T-cell (primary cell): ENCODE results near the gene ZNF511. TPM values are rescaled to one million over a fixed set of nuclear protein-coding genes. Genes with fewer than 3 reads are reported as not detected.

Experiments
- ATAC-seq, 4 experiments: fragments of 200-7000 bp in 3 of 4; fragments of 150-1000 bp in 1 of 4; cut with Tn5 transposase; replicated peaks in 1 of 4; 1 replicate in 3 of 4; 2 replicates in 1 of 4; pipeline ENCODE4 v1.10.0; 2021; ENCODE audit warnings: moderate library complexity in 3 of 4, mild to moderate bottlenecking in 2 of 4, moderate number of reproducible peaks in 1 of 4
- CTCF ChIA-PET, 2 donors: fragments of 300-600 bp; sonication (Branson Sonifier 250); formaldehyde crosslinking; loops; one replicate each; lab custom pipeline; 2022; ENCODE audit warnings: antibody characterized with exemption in 2 of 2; lab: Charles Lee
- POLR2A ChIA-PET, 2 donors: fragments of 300-600 bp; sonication (Branson Sonifier 250); formaldehyde crosslinking; loops; one replicate each; lab custom pipeline; 2022; ENCODE audit warnings: antibody characterized with exemption in 2 of 2; lab: Charles Lee
- DNase-seq, 35 experiments: peaks; one replicate each; pipeline versions ENCODE4 v3.0.0 to v3.0.0-alpha.2; 2013 to 2023
- H3K27ac ChIP-seq: one replicate; pipeline ENCODE4 v1.5.1; 2013; ENCODE audit warnings: low read length
- H3K27me3 ChIP-seq, 2 experiments: replicated peaks in 1 of 2; 1 replicate in 1 of 2; 2 replicates in 1 of 2; pipeline versions ENCODE4 v1.6.1 to v1.7.0; 2013; ENCODE audit warnings: low read length in 1 of 2, mixed read lengths in 1 of 2; ENCODE audit not compliant: control insufficient read depth in 2 of 2, insufficient read depth in 2 of 2; ENCODE audit errors: extremely low read depth in 1 of 2
- H3K36me3 ChIP-seq, 2 donors: 1 replicate in 1 of 2; 2 replicates in 1 of 2; pipeline versions ENCODE4 v1.6.1 to v1.7.0; 2013; ENCODE audit warnings: low read length in 1 of 2; ENCODE audit not compliant: control insufficient read depth in 2 of 2, insufficient read depth in 1 of 2; ENCODE audit errors: extremely low read depth in 1 of 2
- H3K4me1 ChIP-seq, 2 experiments: 1 replicate in 1 of 2; 2 replicates in 1 of 2; pipeline versions ENCODE4 v1.6.1 to v1.7.0; 2013; ENCODE audit warnings: low read length in 2 of 2, mixed read lengths in 1 of 2; ENCODE audit not compliant: insufficient read depth in 2 of 2, control insufficient read depth in 1 of 2; ENCODE audit errors: extremely low read depth in 1 of 2
- H3K4me3 ChIP-seq, 2 donors: 1 replicate in 1 of 2; 2 replicates in 1 of 2; pipeline versions ENCODE4 v1.5.1 to v1.7.0; 2013; ENCODE audit warnings: mild to moderate bottlenecking in 2 of 2, low read length in 1 of 2, moderate library complexity in 1 of 2; ENCODE audit not compliant: control insufficient read depth in 1 of 2; ENCODE audit errors: extremely low read depth in 1 of 2
- H3K9me3 ChIP-seq: 2 replicates; pipeline ENCODE4 v1.7.0; 2013
- H3K27ac Mint-ChIP-seq, 2 donors: one replicate each; pipeline ENCODE4 v1.8.0; 2020 to 2021; ENCODE audit warnings: mild to moderate bottlenecking in 2 of 2, mixed read lengths in 2 of 2
- H3K27me3 Mint-ChIP-seq, 2 donors: one replicate each; pipeline ENCODE4 v1.8.0; 2021 to 2022; ENCODE audit warnings: mixed read lengths in 2 of 2
- H3K36me3 Mint-ChIP-seq: one replicate; pipeline ENCODE4 v1.8.0; 2021; ENCODE audit warnings: mixed read lengths
- H3K4me1 Mint-ChIP-seq, 3 donors: one replicate each; pipeline ENCODE4 v1.8.0; 2020 to 2022; ENCODE audit warnings: mixed read lengths in 3 of 3, mild to moderate bottlenecking in 1 of 3
- H3K4me3 Mint-ChIP-seq, 3 donors: one replicate each; pipeline ENCODE4 v1.8.0; 2020 to 2022; ENCODE audit warnings: mild to moderate bottlenecking in 3 of 3, mixed read lengths in 3 of 3, moderate library complexity in 3 of 3
- H3K9me3 Mint-ChIP-seq, 3 donors: one replicate each; pipeline ENCODE4 v1.8.0; 2020 to 2022; ENCODE audit warnings: mixed read lengths in 3 of 3
- WGBS: methylation state at CpG from one replicate; pipeline ENCODE4 v1.1.5; 2013; ENCODE audit warnings: missing lambda C conversion rate; ENCODE audit not compliant: insufficient coverage; 5-methylcytosine and 5-hydroxymethylcytosine counted together
- total RNA-seq, 35 experiments: library from RNA in 6 of 35; stranded (reverse) in 6 of 35; fragments of 120-200 nt in 1 of 35; gene quantifications; one replicate each; pipeline versions ENCODE4 v1.2.1 to v1.2.4 and lab custom pipeline; 2013 to 2026

The ZNF511 gene
- total RNA-seq, 5 donors from 2014 or later (not counting 1 experiment from before 2014, with no cell fraction given) = 35.2 to 44.7 (median 36.8) TPM

GRCh38 chr10:133276435-133277201 lies 32.1 kb upstream of the ZNF511 start, which contains the start of gene ADAM8:
ADAM8 (minus strand) TSS chr10:133276868; CDS start chr10:133276817, 51 bp downstream.
- H3K9me3 ChIP-seq = no peaks in the 10 kb centered on the region
- no peaks in the 10 kb centered on the region for H3K27me3 ChIP-seq
- Mint-ChIP-seq H3K4me1 (peaks cover 27 to 40% (median 40%) of the 10 kb centered on the region in 3 donors), H3K9me3 (no peaks in the 10 kb centered on the region), H3K36me3 (no peaks in the 10 kb centered on the region), H3K27me3 (no peaks in the 10 kb centered on the region), H3K4me3 (peak within 1 kb of the TSS; percentile 82 to 89 (median 82)), H3K27ac (peak within 1 kb of the TSS; percentile 96 to 99)
- POLR2A ChIA-PET = interaction anchor here in 1 of 2 donors (1.2 to 2.2 kb wide), 3 partner anchors 12 to 31 kb away, joined by 3 to 11 read pairs (median 4); no protein-coding TSS in a partner anchor
- peaks cover 12 to 69% of the 10 kb centered on the region in 2 experiments for H3K4me1 ChIP-seq
- ATAC-seq (peak; percentile 42 to 64 (median 58)), DNase-seq (peak in 33 of 35 experiments; percentile 33 to 79 (median 55))
- CTCF ChIA-PET = interaction anchor here in 1 of 2 donors (0.6 kb wide), 1 partner anchor 53 kb away, joined by 3 read pairs; no protein-coding TSS in a partner anchor
- H3K36me3 ChIP-seq = peaks cover 4 to 35% of the 10 kb centered on the region in 2 donors
- 6% methylated on average over 47 of the region's 63 CpGs for WGBS
- H3K27ac ChIP-seq = peak within 1 kb of the TSS; percentile 97
- peak within 1 kb of the TSS; percentile 41 to 89 for H3K4me3 ChIP-seq

GRCh38 chr10:133277277-133277992 lies 31.3 kb upstream of the ZNF511 start:
- ChIA-PET CTCF (no interaction called here), POLR2A (interaction anchor here (1.1 to 2.6 kb wide), 2 partner anchors 30 kb away, joined by 4 to 6 read pairs; no protein-coding TSS in a partner anchor)
- Mint-ChIP-seq H3K4me3 (peak overlapping the region; percentile 68 to 82 (median 79)), H3K36me3 (peaks cover 6% of the 10 kb centered on the region), H3K9me3 (no peaks in the 10 kb centered on the region), H3K4me1 (peaks cover 27 to 40% (median 40%) of the 10 kb centered on the region in 3 donors), H3K27ac (peak overlapping the region; percentile 96 to 99), H3K27me3 (no peaks in the 10 kb centered on the region)
- DNase-seq (no peak), ATAC-seq (no peak)
- H3K4me3 ChIP-seq = peak overlapping the region in 1 of 2 donors; percentile 89
- no peaks in the 10 kb centered on the region for H3K27me3 ChIP-seq
- H3K27ac ChIP-seq = peak overlapping the region; percentile 97
- peaks cover 12 to 37% of the 10 kb centered on the region in 2 donors for H3K36me3 ChIP-seq
- 93% methylated on average over 18 of the region's 25 CpGs for WGBS
- peaks cover 12 to 69% of the 10 kb centered on the region in 2 experiments for H3K4me1 ChIP-seq
- H3K9me3 ChIP-seq = no peaks in the 10 kb centered on the region

- ChIA-PET CTCF (no interaction called here), POLR2A (interaction anchor here (1.1 to 2.6 kb wide), 2 partner anchors 29 to 30 kb away, joined by 4 to 6 read pairs; no protein-coding TSS in a partner anchor)
- peak overlapping the region; percentile 68 to 79 (median 68) for H3K4me3 Mint-ChIP-seq
- H3K4me3 ChIP-seq = peak overlapping the region in 1 of 2 donors; percentile 22
- H3K36me3 Mint-ChIP-seq = peaks cover 9% of the 10 kb centered on the region
- no peaks in the 10 kb centered on the region for H3K9me3 ChIP-seq
- no peak for ATAC-seq
- peak overlapping the region; percentile 97 for H3K27ac ChIP-seq
- no peaks in the 10 kb centered on the region for H3K27me3 Mint-ChIP-seq
- H3K27ac Mint-ChIP-seq = peak overlapping the region; percentile 96 to 99
- peak in 2 of 35 experiments; percentile 15 to 30 for DNase-seq
- H3K9me3 Mint-ChIP-seq = no peaks in the 10 kb centered on the region
- H3K4me1 ChIP-seq = peaks cover 12 to 69% of the 10 kb centered on the region in 2 experiments
- H3K4me1 Mint-ChIP-seq = peaks cover 27 to 40% (median 40%) of the 10 kb centered on the region in 3 donors
- no peaks in the 10 kb centered on the region for H3K27me3 ChIP-seq
- 44% methylated on average over 11 of the region's 12 CpGs for WGBS
- peaks cover 16 to 37% of the 10 kb centered on the region in 2 donors for H3K36me3 ChIP-seq
Observed at GRCh38 chr10:133277993-133278576, 30.6 kb upstream of the ZNF511 start.

GRCh38 chr10:133278577-133279265 lies 30.0 kb upstream of the ZNF511 start:
- Mint-ChIP-seq H3K4me1 (peaks cover 27 to 40% (median 40%) of the 10 kb centered on the region in 3 donors), H3K27me3 (no peaks in the 10 kb centered on the region), H3K4me3 (peak overlapping the region; percentile 68 to 79 (median 68)), H3K27ac (peak overlapping the region; percentile 96 to 99), H3K9me3 (no peaks in the 10 kb centered on the region), H3K36me3 (peaks cover 11% of the 10 kb centered on the region)
- ChIA-PET POLR2A (interaction anchor here (1.1 to 2.6 kb wide), 2 partner anchors 29 kb away, joined by 4 to 6 read pairs; no protein-coding TSS in a partner anchor), CTCF (no interaction called here)
- H3K36me3 ChIP-seq = peaks cover 20 to 37% of the 10 kb centered on the region in 2 donors
- H3K27me3 ChIP-seq = no peaks in the 10 kb centered on the region
- peaks cover 12 to 63% of the 10 kb centered on the region in 2 experiments for H3K4me1 ChIP-seq
- DNase-seq = peak in 34 of 35 experiments; percentile 50 to 86 (median 70)
- no peaks in the 10 kb centered on the region for H3K9me3 ChIP-seq
- peak overlapping the region; percentile 97 for H3K27ac ChIP-seq
- ATAC-seq = peak; percentile 17 to 41 (median 22)
- WGBS = 32% methylated on average over 10 of the region's 19 CpGs
- peak overlapping the region in 1 of 2 donors; percentile 22 for H3K4me3 ChIP-seq

GRCh38 chr10:133279326-133280226 lies 29.1 kb upstream of the ZNF511 start:
- Histone ChIP-seq H3K9me3 (no peaks in the 10 kb centered on the region), H3K4me1 (peaks cover 10 to 55% of the 10 kb centered on the region in 2 experiments), H3K27ac (peak overlapping the region; percentile 97), H3K4me3 (no peak overlapping the region), H3K27me3 (no peaks in the 10 kb centered on the region), H3K36me3 (peaks cover 23 to 41% of the 10 kb centered on the region in 2 donors)
- H3K9me3 Mint-ChIP-seq = no peaks in the 10 kb centered on the region
- H3K4me3 Mint-ChIP-seq = no peak overlapping the region
- ChIA-PET POLR2A (interaction anchor here in 1 of 2 donors (2.6 kb wide), 1 partner anchor 28 kb away, joined by 6 read pairs; no protein-coding TSS in a partner anchor), CTCF (interaction anchor here in 1 of 2 donors (0.6 kb wide), 1 partner anchor 1809 kb away, joined by 5 read pairs; no protein-coding TSS in a partner anchor)
- DNase-seq (no peak), ATAC-seq (no peak)
- H3K36me3 Mint-ChIP-seq = peaks cover 17% of the 10 kb centered on the region
- no peaks in the 10 kb centered on the region for H3K27me3 Mint-ChIP-seq
- WGBS = 77% methylated on average over 15 of the region's 24 CpGs
- H3K4me1 Mint-ChIP-seq = peaks cover 27 to 39% (median 38%) of the 10 kb centered on the region in 3 donors
- H3K27ac Mint-ChIP-seq = peak overlapping the region; percentile 72 to 96
